ENCODE results near the gene PHOX2B.

PHOX2B gene

GRCh38 chr4:41750626-41751448 is 2.3 kb upstream of the PHOX2B start:
- Histone ChIP-seq H3K9me3 (ENCODE audit: severe bottlenecking) (no peaks in the 10 kb centered on the region), H3K27ac (no peak overlapping the region), H3K4me3 (ENCODE audit: low read depth, low read length) (no peak overlapping the region), H3K36me3 (no peaks in the 10 kb centered on the region), H3K27me3 (ENCODE audit: insufficient read depth, low read depth, severe bottlenecking) (no peaks in the 10 kb centered on the region)
- no peak for TF ChIP-seq CTCF (IDR thresholded peaks at IDR 0.05; ENCODE audit: low read depth, low read length)
- DNase-seq = no peak

GRCh38 chr4:41750121-41750625 is 1.6 kb upstream of the PHOX2B start:
- Histone ChIP-seq H3K27ac (no peak overlapping the region), H3K4me3 (ENCODE audit: low read depth, low read length) (no peak overlapping the region), H3K27me3 (ENCODE audit: insufficient read depth, low read depth, severe bottlenecking) (no peaks in the 10 kb centered on the region), H3K9me3 (ENCODE audit: severe bottlenecking) (no peaks in the 10 kb centered on the region), H3K36me3 (no peaks in the 10 kb centered on the region)
- DNase-seq = no peak
- TF ChIP-seq CTCF (IDR thresholded peaks at IDR 0.05; ENCODE audit: low read depth, low read length) = no peak

- DNase-seq = no peak
- Histone ChIP-seq H3K9me3 (ENCODE audit: severe bottlenecking) (no peaks in the 10 kb centered on the region), H3K27me3 (ENCODE audit: insufficient read depth, low read depth, severe bottlenecking) (no peaks in the 10 kb centered on the region), H3K27ac (no peak overlapping the region), H3K36me3 (no peaks in the 10 kb centered on the region), H3K4me3 (ENCODE audit: low read depth, low read length) (no peak overlapping the region)
- TF ChIP-seq CTCF (IDR thresholded peaks at IDR 0.05; ENCODE audit: low read depth, low read length) = no peak
These were observed 1.1 kb upstream of the PHOX2B start for GRCh38 chr4:41749631-41750039.

GRCh38 chr4:41748074-41748570 is 403 bp downstream of the PHOX2B start:
- H3K4me3 ChIP-seq (ENCODE audit: low read depth, low read length) = no peak overlapping the region
- no peak for DNase-seq
- no peaks in the 10 kb centered on the region for H3K27me3 ChIP-seq (ENCODE audit: insufficient read depth, low read depth, severe bottlenecking)
- TF ChIP-seq CTCF (IDR thresholded peaks at IDR 0.05; ENCODE audit: low read depth, low read length) = no peak
- H3K9me3 ChIP-seq (ENCODE audit: severe bottlenecking) = no peaks in the 10 kb centered on the region
- H3K36me3 ChIP-seq = no peaks in the 10 kb centered on the region
- H3K27ac ChIP-seq = no peak overlapping the region

- no peak for TF ChIP-seq CTCF (IDR thresholded peaks at IDR 0.05; ENCODE audit: low read depth, low read length)
- no peak for DNase-seq
- Histone ChIP-seq H3K27ac (no peak overlapping the region), H3K36me3 (no peaks in the 10 kb centered on the region), H3K9me3 (ENCODE audit: severe bottlenecking) (no peaks in the 10 kb centered on the region), H3K27me3 (ENCODE audit: insufficient read depth, low read depth, severe bottlenecking) (no peaks in the 10 kb centered on the region), H3K4me3 (ENCODE audit: low read depth, low read length) (no peak overlapping the region)
These were observed 1.1 kb downstream of the PHOX2B start for GRCh38 chr4:41747230-41748055.

Data from WERI-Rb-1 (cell line).